CD4-positive, alpha-beta T cell treated with Interleukin-4 for 1 hour (primary cell): ENCODE data around the gene ATF3.
A peak's percentile ranks its signal among the peaks of the same experiment; 100 is the strongest.

ENCODE experiments used
- DNase-seq, 2 donors: peaks; one replicate each; pipeline ENCODE4 v3.0.0-alpha.2; 2020 to 2022

ATF3 gene

DNA sequence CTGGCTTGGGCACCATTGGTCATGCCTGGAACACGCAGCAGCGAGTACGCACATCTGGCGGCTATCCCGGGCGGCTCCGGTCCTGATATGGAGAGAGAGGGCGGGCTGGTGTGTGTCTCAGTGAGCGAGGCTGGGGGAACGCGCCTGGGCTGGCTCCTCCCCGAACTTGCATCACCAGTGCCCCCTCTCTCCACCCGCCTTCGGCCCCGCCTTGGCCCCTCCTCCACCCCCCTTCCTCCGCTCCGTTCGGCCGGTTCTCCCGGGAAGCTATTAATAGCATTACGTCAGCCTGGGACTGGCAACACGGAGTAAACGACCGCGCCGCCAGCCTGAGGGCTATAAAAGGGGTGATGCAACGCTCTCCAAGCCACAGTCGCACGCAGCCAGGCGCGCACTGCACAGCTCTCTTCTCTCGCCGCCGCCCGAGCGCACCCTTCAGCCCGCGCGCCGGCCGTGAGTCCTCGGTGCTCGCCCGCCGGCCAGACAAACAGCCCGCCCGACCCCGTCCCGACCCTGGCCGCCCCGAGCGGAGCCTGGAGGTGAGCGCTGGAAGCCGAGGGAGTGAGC, at the start of gene ATF3:
ATF3 (plus strand) TSS at position 370 of the 567 bp plus-strand sequence. CDS start 6,261 bp downstream, outside the sequence.
- peak; percentile 96 to 97 for DNase-seq

GRCh38 chr1:212559929-212560328, 48.6 kb upstream of the ATF3 start:
- DNase-seq: no peak

GRCh38 chr1:212560933-212561460, 47.6 kb upstream of the ATF3 start:
- no peak for DNase-seq

DNA sequence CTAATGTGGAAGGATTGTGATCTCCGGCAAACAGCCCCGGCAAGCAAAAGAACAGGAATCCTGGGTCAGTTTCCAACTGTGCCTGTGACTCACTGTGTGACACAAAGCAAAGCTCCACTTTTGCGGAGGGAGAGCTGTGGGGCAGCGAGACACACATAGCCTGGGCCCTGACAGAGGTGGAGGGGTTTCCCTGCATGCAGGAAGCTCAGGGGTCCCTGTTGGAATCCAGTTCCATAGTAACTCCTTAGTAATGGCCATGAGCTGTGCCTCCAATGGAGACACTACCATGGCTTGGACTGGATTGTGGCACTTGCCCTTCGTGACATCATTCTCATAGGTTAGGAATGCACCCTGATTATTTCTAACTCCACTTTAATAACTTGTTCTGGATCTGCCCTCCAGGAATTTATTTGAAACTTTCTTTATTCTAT, 47.0 kb upstream of the ATF3 start:
- no peak for DNase-seq

- DNase-seq: no peak
These were observed 45.8 kb upstream of the ATF3 start for GRCh38 chr1:212562771-212563170.

GRCh38 chr1:212565079-212565478, 43.5 kb upstream of the ATF3 start:
- DNase-seq: no peak

DNA sequence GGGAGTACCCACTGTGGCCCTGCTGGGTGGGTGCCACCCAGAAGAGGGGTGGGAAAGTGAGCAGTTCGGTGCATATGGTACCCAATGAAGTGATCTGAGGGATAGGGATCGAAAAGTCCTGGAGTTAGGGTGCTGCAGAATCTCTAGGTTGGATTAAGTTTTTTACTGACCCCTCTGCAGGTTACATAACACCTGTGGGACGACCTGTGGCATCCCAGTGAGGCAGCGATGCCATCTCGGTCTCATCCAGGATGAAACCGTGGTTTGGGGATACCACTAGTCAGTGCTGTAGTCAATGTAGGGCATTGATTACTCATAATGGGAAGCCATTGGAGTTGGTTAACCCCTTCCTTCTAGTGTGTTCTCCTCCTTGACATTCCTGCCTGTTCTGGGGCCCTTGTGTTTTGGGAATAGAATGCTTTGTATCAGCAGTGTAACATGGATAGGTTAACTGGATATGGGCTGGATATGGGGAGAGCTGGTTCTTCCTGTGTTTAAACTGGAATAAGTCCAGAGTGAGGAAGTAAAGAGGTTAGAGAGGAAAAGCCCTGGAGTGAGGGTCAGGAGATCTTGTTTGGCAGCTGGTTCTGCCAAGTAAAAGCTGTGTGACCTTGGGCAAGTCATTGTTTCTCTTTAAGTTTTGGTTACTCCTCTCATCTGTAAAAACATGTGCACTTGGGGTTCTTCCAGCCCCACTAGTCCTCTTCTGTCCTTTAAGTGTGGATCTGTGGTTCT, 42.8 kb upstream of the ATF3 start:
- DNase-seq: no peak

- peak; percentile 67 to 73 for DNase-seq
These were observed 41.8 kb upstream of the ATF3 start for GRCh38 chr1:212566522-212567479.

DNA sequence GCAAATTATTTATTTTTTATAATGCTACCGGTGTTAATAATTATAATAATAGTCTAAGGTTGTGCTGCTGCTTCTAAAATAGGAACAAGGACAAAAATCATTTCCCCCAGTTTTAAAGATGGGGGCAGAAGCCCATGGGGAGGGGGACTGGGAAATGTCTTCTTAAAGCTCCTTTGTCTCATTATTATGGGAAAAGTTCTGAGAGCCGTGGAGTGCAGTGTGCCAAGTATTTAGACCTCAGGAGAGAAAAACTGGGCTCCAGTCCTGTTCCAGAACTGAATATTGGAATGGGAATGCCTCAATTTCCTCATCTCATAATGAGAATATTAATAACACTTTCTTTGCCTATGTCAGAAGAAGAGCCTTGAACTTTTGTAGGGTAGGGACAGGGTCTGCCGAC, 40.9 kb upstream of the ATF3 start:
- DNase-seq: no peak

DNA sequence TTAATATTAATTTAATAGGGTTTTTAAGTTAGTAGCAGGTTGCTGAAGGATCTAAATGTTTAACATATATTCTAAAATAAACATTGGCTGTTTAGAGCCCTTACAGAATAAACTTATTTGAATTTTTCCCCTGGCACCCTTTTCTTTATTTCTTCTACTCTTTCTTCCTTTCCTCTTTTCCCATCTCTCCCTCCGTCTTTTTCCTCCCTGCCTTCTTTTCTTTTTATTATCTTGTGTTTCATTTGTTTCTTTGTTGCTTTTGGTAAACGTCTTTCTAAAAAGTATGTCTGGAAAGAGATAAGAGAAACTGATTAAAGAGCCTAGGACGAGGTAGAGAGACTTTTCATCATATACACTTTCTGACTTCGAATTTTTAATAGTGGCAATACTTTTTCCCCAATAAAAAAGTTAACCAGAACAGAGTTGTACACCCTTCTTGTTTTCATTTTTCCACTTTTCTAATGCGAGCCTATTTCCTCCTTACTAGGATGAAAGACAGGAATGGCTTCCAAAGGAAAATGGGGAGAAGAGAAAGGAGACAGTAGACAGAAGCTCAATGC, 39.5 kb upstream of the ATF3 start:
- no peak for DNase-seq

GRCh38 chr1:212574732-212575131, 33.8 kb upstream of the ATF3 start:
- no peak for DNase-seq

DNA sequence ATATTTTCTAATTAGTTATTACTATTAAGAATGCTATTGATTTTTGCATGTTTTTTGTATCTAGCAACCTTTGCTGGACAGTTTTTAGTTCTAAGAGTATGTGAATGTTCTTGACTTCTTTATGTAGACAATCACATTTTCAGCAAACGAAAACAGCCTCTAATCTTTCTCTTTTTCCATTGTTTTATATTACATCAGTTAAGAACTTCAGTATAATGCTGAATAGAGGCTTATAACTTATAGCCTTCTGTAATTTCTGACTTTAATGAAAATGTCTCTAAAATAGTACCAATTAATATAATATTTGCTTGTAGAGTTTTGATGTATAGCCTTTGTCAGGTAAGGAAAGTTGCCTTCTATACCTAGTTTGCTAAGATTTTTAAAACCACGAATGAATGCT, 33.2 kb upstream of the ATF3 start:
- DNase-seq: no peak

DNA sequence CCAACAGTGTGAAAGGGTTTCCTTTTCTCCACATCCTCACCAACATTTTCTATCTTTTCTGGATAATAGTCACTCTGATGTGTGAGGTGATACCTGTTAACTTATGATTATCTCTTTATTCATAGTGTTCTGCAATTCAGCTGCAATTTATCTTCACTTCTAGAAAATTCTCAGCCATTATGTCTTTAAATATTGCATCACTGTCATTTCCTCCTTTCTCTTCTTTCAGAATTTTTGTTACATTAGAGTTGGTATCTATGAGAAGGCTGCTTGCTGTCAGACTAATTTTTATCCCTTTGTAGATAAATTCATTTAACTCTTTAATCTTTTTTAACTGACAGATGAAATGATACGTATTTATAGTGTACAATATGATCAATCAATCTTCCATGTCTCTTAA, 30.5 kb upstream of the ATF3 start:
- DNase-seq: no peak

DNA sequence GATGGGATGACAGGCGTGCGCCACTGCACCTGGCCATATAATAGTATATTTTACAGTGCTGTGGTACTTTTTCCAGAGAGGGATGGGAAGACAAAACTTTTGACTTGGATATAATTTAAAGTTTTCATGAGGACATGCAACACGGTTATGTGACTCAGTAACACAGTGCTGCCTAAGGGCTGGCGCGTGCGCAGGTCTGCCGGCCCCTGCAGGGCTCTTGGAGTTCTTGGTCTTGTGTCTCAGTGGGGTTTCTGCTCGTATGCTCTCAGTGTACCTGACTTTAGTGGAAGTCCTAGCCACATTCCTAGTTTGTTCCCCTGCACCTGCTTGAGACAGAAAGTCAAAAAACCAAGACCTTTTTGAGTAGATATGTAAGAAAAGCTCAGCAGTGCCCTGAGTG, 27.5 kb upstream of the ATF3 start:
- no peak for DNase-seq

DNA sequence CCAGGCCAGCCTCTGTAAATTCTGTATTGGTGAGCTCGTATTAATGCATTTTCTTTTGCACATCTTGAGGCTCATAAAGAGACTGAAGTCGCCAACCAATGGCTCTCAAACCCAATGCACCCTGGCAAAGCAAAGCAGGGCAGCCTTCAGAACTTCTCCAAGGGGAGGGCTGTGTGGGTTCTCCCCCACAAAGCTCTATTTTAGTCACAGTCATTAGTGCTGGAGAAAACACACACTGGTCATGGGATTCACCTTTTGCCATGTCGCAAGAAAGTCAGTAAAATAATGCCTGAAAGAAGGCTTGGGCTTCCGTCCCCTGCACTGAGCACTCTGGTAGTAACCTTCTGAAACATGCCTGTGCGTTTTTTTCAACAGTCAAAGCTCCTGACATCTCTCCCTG, 26.3 kb upstream of the ATF3 start:
- no peak for DNase-seq

DNA sequence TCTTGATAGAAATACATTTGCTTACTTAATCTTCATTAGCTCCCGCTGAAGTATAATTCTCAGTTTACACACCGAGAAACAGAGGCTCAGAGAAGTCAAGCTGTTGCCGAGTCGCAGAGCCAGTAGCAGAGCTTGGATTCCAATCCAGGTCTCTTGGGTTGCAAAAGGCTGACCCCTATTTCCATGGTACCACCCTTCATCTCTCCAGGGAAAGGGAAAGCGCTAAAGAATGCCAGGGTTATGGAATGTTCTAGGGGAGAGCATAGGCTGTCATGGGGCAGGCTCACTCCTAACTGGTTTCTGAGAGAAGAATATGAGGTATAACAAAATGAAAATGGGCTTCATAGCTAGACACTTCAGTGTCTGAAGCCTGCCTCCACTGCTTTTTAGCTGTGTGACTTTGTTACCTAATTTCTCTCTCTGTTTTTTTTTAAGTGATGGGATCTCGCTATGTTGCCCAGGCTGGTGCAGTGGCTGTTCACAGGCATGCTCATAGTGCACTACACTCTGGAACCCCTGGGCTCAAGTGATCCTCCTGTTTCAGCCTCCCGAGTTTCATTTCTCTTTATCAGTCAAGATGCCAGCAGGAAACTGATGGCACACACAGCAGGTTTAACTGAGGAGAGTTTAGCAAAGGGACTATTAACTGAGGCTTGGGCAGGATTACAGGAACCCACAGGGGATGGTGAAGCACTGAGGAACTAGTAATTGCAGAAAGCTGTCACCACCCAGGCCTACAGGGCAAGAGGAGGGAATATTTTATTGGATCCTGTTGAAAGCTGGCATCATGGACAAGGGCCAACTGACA, 25.5 kb upstream of the ATF3 start:
- DNase-seq: no peak

DNA sequence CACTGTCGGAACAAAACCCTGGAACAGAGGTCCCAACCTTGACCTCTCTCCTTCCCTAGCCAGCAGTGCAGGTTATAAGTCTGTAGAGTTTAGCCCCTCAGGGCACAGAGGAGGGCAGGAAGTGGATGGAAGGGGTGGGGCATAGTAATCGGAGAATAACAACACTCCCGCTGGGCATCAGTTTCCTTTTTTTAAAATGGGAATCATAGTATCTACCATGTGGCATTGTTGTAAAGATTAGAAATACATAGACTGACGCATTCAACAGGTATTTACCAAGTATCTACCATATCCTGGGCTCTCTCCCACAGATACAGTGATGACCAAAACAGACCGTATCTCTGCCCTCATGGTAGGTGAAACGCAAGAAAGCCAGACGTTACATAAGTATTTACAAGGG, 24.9 kb upstream of the ATF3 start:
- no peak for DNase-seq

- DNase-seq: no peak
These were observed 24.3 kb upstream of the ATF3 start for GRCh38 chr1:212584092-212584886.

GRCh38 chr1:212585210-212585609, 23.4 kb upstream of the ATF3 start:
- no peak for DNase-seq

DNA sequence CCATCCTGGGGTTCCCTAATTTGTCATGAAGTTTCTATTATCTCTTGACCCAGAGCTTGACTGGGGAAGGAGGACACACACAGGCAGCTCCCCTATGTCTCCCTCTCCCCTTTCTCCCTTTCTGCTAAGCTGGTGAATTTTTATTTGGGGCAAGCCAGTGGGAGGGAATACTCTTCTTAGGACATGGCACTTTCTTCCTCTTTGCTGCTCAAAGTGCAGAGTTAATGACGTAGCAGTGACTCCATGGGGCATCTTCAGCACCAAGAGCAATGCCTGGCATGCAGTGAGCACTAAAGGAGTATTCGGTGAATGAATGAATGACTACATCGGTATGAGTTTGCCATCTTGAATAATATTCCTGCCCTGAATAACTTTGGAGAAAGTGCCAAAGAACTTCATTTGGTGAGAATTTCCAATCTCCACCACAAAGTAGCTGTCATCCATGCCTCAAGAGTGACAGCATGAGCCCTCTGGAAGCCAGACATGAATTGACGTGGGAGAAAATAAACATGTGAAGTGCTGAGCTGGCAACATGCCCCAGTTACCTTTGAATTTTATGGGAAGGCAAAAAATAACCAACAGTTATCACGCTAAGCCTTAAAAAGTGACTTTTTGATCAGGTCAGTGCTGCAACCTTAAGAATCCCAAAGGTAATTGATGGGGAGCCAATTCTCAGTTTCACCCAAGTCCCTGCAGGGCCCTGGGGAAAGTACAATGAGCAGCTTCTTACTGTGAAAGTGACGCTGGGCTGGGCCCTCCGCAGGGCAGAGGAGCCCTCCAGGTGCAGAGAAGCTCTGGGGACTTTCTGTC, 22.1 kb upstream of the ATF3 start:
- no peak for DNase-seq
